H1 (cell line): ENCODE results near the gene MSS51. TPM values are rescaled to one million over a fixed set of nuclear protein-coding genes. Genes with fewer than 3 reads are reported as not detected.

Experiments used
- CTBP2 ChIP-seq: IDR thresholded peaks from 2 replicates; pipeline ENCODE4 v1.7.0; 2011; ENCODE audit warnings: borderline replicate concordance, mild to moderate bottlenecking, moderate library complexity, mixed read lengths, low read length; ENCODE audit not compliant: insufficient read depth, insufficient read length
- polyA plus RNA-seq, 7 experiments: library from polyadenylated mRNA; depleted of rRNA in 3 of 7; stranded (reverse) in 5 of 7; unstranded in 2 of 7; fragments of >200 nt in 5 of 7; fragments of 200-250 nt in 2 of 7; gene quantifications; 1 replicate in 5 of 7; 2 replicates in 1 of 7; 4 replicates in 1 of 7; pipeline versions ENCODE4 v1.2.1 to v1.2.3, GENCODE V29; 2011 to 2013; ENCODE audit warnings: missing spikeins in 2 of 7, mixed read lengths in 2 of 7
- total RNA-seq: library from RNA; stranded (reverse); fragmentation: NEBNext Ultra II Directional; extraction: Animal tissue kit (Norgen Biotek cat#: 25700); gene quantifications from 2 replicates; pipeline ENCODE4 v1.2.1, GENCODE V29; 2021

The MSS51 gene
- total and polyA plus RNA-seq, 2 of the 8 experiments (the other 6 are each of a cell fraction or from before 2014, with no cell fraction given): 1.5 to 1.7 TPM

- no peak for TF ChIP-seq CTBP2
These were observed 36.2 kb upstream of the MSS51 start (continued) for GRCh38 chr10:73469579-73469978.
